ENCODE data around the gene BBLN. TPM values are rescaled to one million over a fixed set of nuclear protein-coding genes. Genes with fewer than 3 reads are reported as not detected.

The BBLN gene
- total RNA-seq, 1 donor from 2014 or later = 79.8 TPM

GRCh38 chr9:128188209-128188608 is 28.1 kb downstream of the BBLN start:
- intact Hi-C loops (cut with micrococcal nuclease) = no loop called here

GRCh38 chr9:128190013-128190412 is 29.9 kb downstream of the BBLN start:
- intact Hi-C loops (cut with micrococcal nuclease) = loop anchor here (2.0 to 5.0 kb wide), 4 partner anchors 29 to 362 kb away; partner anchors contain the start of genes COQ4, SPTAN1, TRUB2 and URM1

- intact Hi-C loops (cut with micrococcal nuclease) = loop anchor here (1.0 to 5.0 kb wide), 7 partner anchors 13 to 362 kb away; partner anchors contain the start of genes BBLN, COQ4, DNM1 and SLC27A4
These were observed 30.7 kb downstream of the BBLN start for GRCh38 chr9:128190516-128191405.

- intact Hi-C loops (cut with micrococcal nuclease) = loop anchor here (1.0 to 5.0 kb wide), 7 partner anchors 12 to 361 kb away; partner anchors contain the start of genes BBLN, COQ4, DNM1 and SLC27A4
These were observed 31.5 kb downstream of the BBLN start, which contains the start of gene CIZ1 for GRCh38 chr9:128191406-128192046. CIZ1 (minus strand) TSS chr9:128191572; CDS start chr9:128190857, 715 bp downstream.

- intact Hi-C loops (cut with micrococcal nuclease) = loop anchor here (5.0 kb wide), 1 partner anchor 360 kb away; the partner anchor contains the start of gene SPTAN1
These were observed 32.7 kb downstream of the BBLN start for GRCh38 chr9:128192601-128193371.

- intact Hi-C loops (cut with micrococcal nuclease) = loop anchor here (5.0 kb wide), 1 partner anchor 359 kb away; the partner anchor contains the start of gene SPTAN1
These were observed 33.5 kb downstream of the BBLN start for GRCh38 chr9:128193469-128194096.

GRCh38 chr9:128201441-128202369 is 41.6 kb downstream of the BBLN start:
- intact Hi-C loops (cut with micrococcal nuclease) = loop anchor here (5.0 kb wide), 1 partner anchor 74 kb away; the partner anchor contains the start of gene PTGES2

- intact Hi-C loops (cut with micrococcal nuclease) = loop anchor here (1.0 to 5.0 kb wide), 8 partner anchors 11 to 909 kb away; partner anchors contain the start of genes BBLN, CIZ1, GOLGA2 and NAIF1
These were observed 42.6 kb downstream of the BBLN start for GRCh38 chr9:128202648-128203023.

GRCh38 chr9:128203024-128203706 is 43.1 kb downstream of the BBLN start, which contains the start of gene DNM1:
DNM1 (plus strand) TSS chr9:128203379; CDS start chr9:128203471, 92 bp downstream.
- intact Hi-C loops (cut with micrococcal nuclease) = loop anchor here (1.0 to 5.0 kb wide), 8 partner anchors 12 to 908 kb away; partner anchors contain the start of genes BBLN, CIZ1, GOLGA2 and NAIF1

- intact Hi-C loops (cut with micrococcal nuclease) = loop anchor here (1.0 to 5.0 kb wide), 8 partner anchors 13 to 907 kb away; partner anchors contain the start of genes BBLN, CIZ1, GOLGA2 and NAIF1
These were observed 43.9 kb downstream of the BBLN start for GRCh38 chr9:128203707-128204551.

GRCh38 chr9:128204858-128205257 is 44.8 kb downstream of the BBLN start:
- intact Hi-C loops (cut with micrococcal nuclease) = loop anchor here (5.0 kb wide), 1 partner anchor 78 kb away; the partner anchor contains the start of gene PTGES2

- intact Hi-C loops (cut with micrococcal nuclease) = no loop called here
These were observed 45.4 kb downstream of the BBLN start for GRCh38 chr9:128205296-128205944.

GRCh38 chr9:128206484-128206883 is 46.4 kb downstream of the BBLN start:
- intact Hi-C loops (cut with micrococcal nuclease) = no loop called here

- intact Hi-C loops (cut with micrococcal nuclease) = no loop called here
These were observed 47.1 kb downstream of the BBLN start for GRCh38 chr9:128206916-128207910.

GRCh38 chr9:128208386-128208785 is 48.3 kb downstream of the BBLN start:
- intact Hi-C loops (cut with micrococcal nuclease) = no loop called here
